Ovary (tissue), 3 donors: ENCODE data around the gene EGF.

Experiments used
- POLR2A ChIP-seq: fragments of 450-650 bp; IDR thresholded peaks from one replicate; pipeline ENCODE4 v1.6.1; 2017; ENCODE audit warnings: antibody characterized with exemption, mild to moderate bottlenecking, moderate library complexity
- TF ChIP-seq, protein P1 (sequence below), 3 donors: fragments of 450-650 bp in 2 of 3; fragments of 200-600 bp in 1 of 3; IDR thresholded peaks; one replicate each; pipeline versions ENCODE4 v1.5.1 to v1.8.0; 2016 to 2022; ENCODE audit warnings: antibody characterized with exemption in 3 of 3, mild to moderate bottlenecking in 1 of 3
- donor health status: DM: no; HTN: no; CAD: no.

DNA sequence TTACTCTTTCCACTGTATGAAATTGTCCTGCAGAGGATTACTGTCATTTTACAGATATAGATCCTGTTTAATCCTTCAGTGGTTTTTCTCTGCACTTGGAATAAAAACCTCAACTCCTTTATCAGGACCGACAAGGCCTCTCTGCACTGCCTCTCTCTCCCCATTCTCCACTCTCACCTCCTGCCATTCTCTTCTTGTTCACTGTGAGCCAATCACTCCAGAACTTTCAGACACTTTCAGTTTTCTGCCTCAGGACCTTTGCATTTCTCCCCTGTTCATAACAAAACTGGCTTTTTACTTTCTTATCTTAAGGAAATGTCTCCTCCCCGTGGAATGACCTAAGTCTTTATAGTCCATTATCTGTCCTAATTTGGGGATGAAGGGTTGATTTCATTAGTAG lies 148.4 kb downstream of the EGF start:
- TF ChIP-seq, protein P1, sequence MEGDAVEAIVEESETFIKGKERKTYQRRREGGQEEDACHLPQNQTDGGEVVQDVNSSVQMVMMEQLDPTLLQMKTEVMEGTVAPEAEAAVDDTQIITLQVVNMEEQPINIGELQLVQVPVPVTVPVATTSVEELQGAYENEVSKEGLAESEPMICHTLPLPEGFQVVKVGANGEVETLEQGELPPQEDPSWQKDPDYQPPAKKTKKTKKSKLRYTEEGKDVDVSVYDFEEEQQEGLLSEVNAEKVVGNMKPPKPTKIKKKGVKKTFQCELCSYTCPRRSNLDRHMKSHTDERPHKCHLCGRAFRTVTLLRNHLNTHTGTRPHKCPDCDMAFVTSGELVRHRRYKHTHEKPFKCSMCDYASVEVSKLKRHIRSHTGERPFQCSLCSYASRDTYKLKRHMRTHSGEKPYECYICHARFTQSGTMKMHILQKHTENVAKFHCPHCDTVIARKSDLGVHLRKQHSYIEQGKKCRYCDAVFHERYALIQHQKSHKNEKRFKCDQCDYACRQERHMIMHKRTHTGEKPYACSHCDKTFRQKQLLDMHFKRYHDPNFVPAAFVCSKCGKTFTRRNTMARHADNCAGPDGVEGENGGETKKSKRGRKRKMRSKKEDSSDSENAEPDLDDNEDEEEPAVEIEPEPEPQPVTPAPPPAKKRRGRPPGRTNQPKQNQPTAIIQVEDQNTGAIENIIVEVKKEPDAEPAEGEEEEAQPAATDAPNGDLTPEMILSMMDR (IDR thresholded peaks at IDR 0.05), result no peak
- TF ChIP-seq POLR2A, result no peak
